ENCODE results near the gene TMEM245.

- no peak for TF ChIP-seq CTCF (IDR thresholded peaks at IDR 0.05; ENCODE audit: insufficient read depth, low read depth, low read length)
- TF ChIP-seq EZH2 (IDR thresholded peaks at IDR 0.05; ENCODE audit: insufficient read depth, low read length) = no peak
Measured at GRCh38 chr9:109050444-109050843, 69.3 kb downstream of the TMEM245 start.
